AG04449 (cell line): ENCODE results near the gene DGAT2L6.
"Not testable (repeated sequence)": the region's sequence is repeated elsewhere in the genome, so short reads cannot be mapped to it uniquely, and the experiment has no call there.

Experiments used
- CTCF ChIA-PET: fragments of 350-600 bp; formaldehyde crosslinking; extraction: SDS; loops from one replicate; lab custom pipeline; 2021; ENCODE audit warnings: antibody characterized with exemption; lab: Yijun Ruan, JAX
- POLR2A ChIA-PET: fragments of 400-600, 350-600 bp; formaldehyde crosslinking; extraction: SDS; loops from one replicate; lab custom pipeline; 2020; ENCODE audit warnings: antibody characterized with exemption, inconsistent platforms; lab: Yijun Ruan, JAX
- DNase-seq: peaks from one replicate; pipeline ENCODE4 v3.0.0-alpha.2; 2010; ENCODE audit warnings: low read depth, low spot score
- H3K4me3 ChIP-seq: 2 replicates; pipeline ENCODE4 v1.5.1; 2011; ENCODE audit warnings: low read depth, mild to moderate bottlenecking, control low read depth, low read length
- CTCF ChIP-seq: IDR thresholded peaks from one replicate; pipeline ENCODE4 v1.5.1; 2011; ENCODE audit warnings: mild to moderate bottlenecking, moderate library complexity, low read length, control low read depth, inconsistent platforms; ENCODE audit not compliant: insufficient read depth; ENCODE audit errors: missing control alignments

DGAT2L6 gene

GRCh38 chrX:70201732-70202131 lies 24.4 kb downstream of the DGAT2L6 start:
- CTCF ChIA-PET = no interaction called here
- no peak overlapping the region for H3K4me3 ChIP-seq
- POLR2A ChIA-PET = no interaction called here

GRCh38 chrX:70208479-70208878 lies 31.2 kb downstream of the DGAT2L6 start:
- no peak for TF ChIP-seq CTCF
- ChIA-PET CTCF (no interaction called here), POLR2A (no interaction called here)
- H3K4me3 ChIP-seq = no peak overlapping the region
- no peak for DNase-seq

More at GRCh38 chrX:70201732-70202131, 24.4 kb downstream of the DGAT2L6 start:
- DNase-seq = no peak
- no peak for TF ChIP-seq CTCF

GRCh38 chrX:70209570-70209969 lies 32.3 kb downstream of the DGAT2L6 start:
- POLR2A ChIA-PET, CTCF ChIA-PET, H3K4me3 ChIP-seq, DNase-seq: not testable (repeated sequence)

- ChIA-PET CTCF (interaction anchor here (1.6 kb wide), 1 partner anchor 86 kb away, joined by 3 read pairs; the partner anchor contains the start of gene IGBP1), POLR2A (no interaction called here)
- no peak overlapping the region for H3K4me3 ChIP-seq
- TF ChIP-seq CTCF = no peak
- DNase-seq = no peak
Observed at GRCh38 chrX:70219938-70220764, 42.9 kb downstream of the DGAT2L6 start.

- CTCF ChIA-PET = no interaction called here
- DNase-seq = no peak
- POLR2A ChIA-PET = no interaction called here
- no peak overlapping the region for H3K4me3 ChIP-seq
- TF ChIP-seq CTCF = no peak
Observed at GRCh38 chrX:70226048-70226447, 48.8 kb downstream of the DGAT2L6 start.

GRCh38 chrX:70226687-70227086 lies 49.4 kb downstream of the DGAT2L6 start:
- CTCF ChIA-PET = no interaction called here
- POLR2A ChIA-PET = no interaction called here
- DNase-seq = no peak
- no peak overlapping the region for H3K4me3 ChIP-seq
- TF ChIP-seq CTCF = no peak
